H1 (cell line): ENCODE results near the gene PGM1. TPM values are rescaled to one million over a fixed set of nuclear protein-coding genes. Genes with fewer than 3 reads are reported as not detected.

ENCODE experiments used
- BACH1 ChIP-seq: IDR thresholded peaks from 2 replicates; pipeline ENCODE4 v1.6.1; 2012; ENCODE audit warnings: low read length, improper control_type of control experiment
- CHD7 ChIP-seq: fragments of 300-600 bp; sonication (generic); IDR thresholded peaks from 2 replicates; pipeline ENCODE4 v1.7.1; 2012; ENCODE audit warnings: low read length, moderate library complexity, mild to moderate bottlenecking, inconsistent platforms; ENCODE audit not compliant: insufficient replicate concordance
- SP4 ChIP-seq: IDR thresholded peaks from 2 replicates; pipeline ENCODE4 v1.6.1; 2012; ENCODE audit warnings: low read length, inconsistent platforms
- polyA plus RNA-seq, 7 experiments: library from polyadenylated mRNA; depleted of rRNA in 3 of 7; stranded (reverse) in 5 of 7; unstranded in 2 of 7; fragments of >200 nt in 5 of 7; fragments of 200-250 nt in 2 of 7; gene quantifications; 1 replicate in 5 of 7; 2 replicates in 1 of 7; 4 replicates in 1 of 7; pipeline versions ENCODE4 v1.2.1 to v1.2.3, GENCODE V29; 2011 to 2013; ENCODE audit warnings: missing spikeins in 2 of 7, mixed read lengths in 2 of 7
- total RNA-seq: library from RNA; stranded (reverse); fragmentation: NEBNext Ultra II Directional; extraction: Animal tissue kit (Norgen Biotek cat#: 25700); gene quantifications from 2 replicates; pipeline ENCODE4 v1.2.1, GENCODE V29; 2021

Gene PGM1
- total and polyA plus RNA-seq, 2 of the 8 experiments (the other 6 are each of a cell fraction or from before 2014, with no cell fraction given), result 33.0 to 65.4 TPM

DNA sequence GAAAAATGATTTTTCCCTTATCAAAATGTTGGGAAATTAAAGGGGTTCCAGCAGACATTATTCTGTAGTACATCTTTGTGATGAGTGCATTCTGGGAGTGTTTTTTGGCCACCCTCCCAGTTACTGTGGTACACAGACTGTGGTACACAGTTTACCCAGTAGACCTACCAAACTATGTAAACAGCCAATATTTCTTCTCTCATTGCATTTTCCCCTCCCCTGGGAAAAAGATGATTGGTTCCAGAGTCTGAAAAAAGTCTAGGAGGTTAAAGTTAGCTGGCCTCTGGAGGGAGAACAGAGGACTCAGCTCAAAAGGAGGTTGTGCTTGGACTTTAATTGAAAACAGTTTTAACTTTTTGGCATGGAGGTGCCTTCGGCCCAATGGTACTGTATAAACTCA lies 42.5 kb downstream of the PGM1 start (continued):
- no peak for TF ChIP-seq CHD7
- TF ChIP-seq SP4, result no peak
- TF ChIP-seq BACH1, result no peak
- TF ChIP-seq, all 59 proteins: peak for 0
